GM21786 (cell line): Measurements from ENCODE around the gene ZNF660.
"Not testable (repeated sequence)": the region's sequence is repeated elsewhere in the genome, so short reads cannot be mapped to it uniquely, and the experiment has no call there.

ENCODE experiments used
- ATAC-seq: cut with Tn5 transposase; IDR thresholded peaks from one replicate; pipeline ENCODE4 v1.9.1; 2021; ENCODE audit not compliant: unreplicated experiment

The ZNF660 gene

DNA sequence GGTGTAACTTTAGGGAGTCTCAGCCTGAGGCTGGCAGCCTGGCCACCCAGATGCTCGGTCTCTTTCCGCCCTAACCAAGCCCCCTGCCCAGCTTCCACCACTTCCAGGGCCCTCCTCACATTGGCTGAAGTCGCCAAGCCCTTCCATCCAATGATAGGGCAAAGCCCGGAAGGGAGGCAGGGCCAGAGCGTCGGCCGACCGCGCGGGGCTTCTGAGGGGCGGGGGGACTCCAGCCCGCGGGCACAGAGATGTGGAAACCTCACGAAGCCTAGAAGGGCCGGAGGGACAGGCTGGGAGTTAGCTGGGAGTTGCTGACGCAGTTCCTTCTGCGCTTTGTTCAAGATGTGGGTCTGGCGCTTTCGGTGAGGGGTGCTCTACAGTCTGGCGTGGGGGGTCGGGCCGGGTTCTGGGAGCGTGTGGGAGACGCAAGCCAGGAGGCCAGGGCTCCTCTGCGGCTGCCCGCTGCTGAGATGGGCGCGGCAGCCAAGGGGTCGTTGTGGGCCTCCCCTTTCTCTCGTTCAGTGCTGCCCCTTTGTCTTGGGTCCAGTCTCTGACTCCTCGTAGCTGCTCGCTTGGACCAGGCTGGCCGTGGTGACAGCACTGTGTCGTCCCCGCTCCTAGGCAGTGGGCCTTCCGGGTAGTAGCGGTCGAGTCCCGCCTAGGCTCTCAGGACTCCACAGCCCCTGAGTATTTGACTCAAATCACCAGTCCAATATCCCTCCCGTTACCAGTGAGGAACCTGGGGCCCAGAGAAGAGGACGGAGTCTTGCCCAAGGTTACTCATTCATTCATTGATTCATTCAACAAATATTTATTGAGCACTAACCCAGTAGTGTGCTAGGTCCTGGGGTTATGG lies at the start of gene ZNF660:
TSS of gene ZNF660 (plus strand) at position 319 of the 856 bp plus-strand sequence. CDS start 9,230 bp downstream, outside the sequence.
- ATAC-seq, result peak; percentile 86

DNA sequence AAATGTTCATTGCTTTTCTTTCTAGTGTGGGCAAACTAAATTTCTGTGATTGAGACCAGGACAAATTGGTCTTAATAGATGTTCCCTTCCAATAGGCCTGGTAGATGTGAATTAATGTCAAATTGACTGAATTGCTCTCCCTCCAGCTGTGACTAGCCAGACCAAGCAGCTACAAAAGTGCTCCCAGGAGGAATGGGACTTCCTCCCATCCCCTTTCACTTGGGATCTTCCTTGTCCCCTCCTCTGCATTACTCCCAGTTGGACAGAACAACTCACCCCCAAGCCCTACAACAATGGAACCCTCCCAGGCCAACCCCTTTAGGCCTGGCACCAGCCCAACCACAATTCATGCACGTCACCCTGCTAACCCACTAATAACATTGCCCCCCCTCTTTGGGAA lies 49.4 kb upstream of the ZNF660 start:
- no peak for ATAC-seq

DNA sequence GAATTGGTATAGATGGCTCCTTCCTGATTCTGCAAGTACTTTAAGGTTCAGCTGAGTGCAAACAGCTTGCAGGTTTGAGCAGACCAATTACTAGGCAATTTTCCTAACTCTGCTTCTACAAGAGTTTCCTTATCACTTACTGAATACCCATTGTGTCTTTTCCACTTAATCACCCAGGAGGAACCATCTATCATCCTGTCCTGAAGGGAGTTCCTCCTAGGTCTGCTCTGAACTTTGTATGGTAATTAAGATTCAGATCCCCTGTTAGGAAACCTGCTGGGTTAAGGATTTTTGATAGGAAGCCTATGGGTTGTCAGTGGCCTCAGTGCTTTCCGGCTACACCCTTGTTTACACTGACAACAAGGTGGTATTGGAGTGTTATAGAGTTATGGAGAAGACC lies 40.0 kb upstream of the ZNF660 start:
- not testable (repeated sequence) for ATAC-seq

DNA sequence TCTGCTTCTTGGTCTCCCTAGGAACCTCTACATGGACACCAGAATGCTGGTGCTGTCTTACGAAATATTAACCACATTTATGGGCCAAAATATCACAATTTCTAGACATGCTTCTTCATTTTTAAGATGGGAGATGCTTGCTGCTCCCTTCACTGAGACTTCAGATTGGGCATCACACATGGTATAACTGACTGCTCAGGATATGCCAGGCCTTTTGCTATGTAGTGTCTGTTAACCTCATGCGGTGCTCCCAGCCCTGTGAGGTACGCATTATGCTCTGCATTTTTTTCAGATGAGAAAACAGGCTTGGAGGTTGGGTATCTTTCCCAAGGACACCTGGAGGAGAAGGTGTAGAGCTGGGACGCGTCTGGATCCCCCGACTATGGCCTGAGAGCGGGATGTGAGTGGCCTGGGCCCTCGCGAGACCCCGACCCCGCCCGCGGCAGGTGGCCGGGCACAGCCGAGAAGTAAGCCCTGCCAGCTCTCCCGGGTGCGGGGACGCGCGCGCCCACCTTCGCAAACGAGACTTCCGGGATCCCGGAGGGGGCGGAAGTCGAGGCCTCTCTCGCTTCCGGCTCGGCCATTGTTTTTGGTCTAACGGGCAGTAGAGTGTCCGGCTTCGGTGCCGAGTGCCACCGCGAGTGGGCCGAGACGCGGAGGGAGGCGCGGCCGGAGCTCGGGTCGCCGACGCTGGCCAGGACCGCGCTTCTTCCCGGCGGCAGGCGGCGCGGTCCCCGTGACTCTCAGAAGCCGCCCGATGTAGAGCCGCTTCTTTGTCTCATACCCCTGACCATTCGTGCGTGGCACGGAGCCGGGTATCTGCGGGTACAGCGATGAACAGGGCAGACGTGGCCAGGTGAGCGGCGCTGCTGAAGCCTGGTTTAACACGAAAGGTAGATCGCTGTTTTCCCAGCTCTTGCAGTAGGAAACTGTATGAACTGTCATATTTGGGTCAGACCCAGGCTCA lies 29.9 kb upstream of the ZNF660 start, which contains the start of gene ZKSCAN7:
TSS of gene ZKSCAN7 (plus strand) at position 568 of the 967 bp plus-strand sequence. CDS start 1,855 bp downstream, outside the sequence.
- peak; percentile 62 for ATAC-seq

DNA sequence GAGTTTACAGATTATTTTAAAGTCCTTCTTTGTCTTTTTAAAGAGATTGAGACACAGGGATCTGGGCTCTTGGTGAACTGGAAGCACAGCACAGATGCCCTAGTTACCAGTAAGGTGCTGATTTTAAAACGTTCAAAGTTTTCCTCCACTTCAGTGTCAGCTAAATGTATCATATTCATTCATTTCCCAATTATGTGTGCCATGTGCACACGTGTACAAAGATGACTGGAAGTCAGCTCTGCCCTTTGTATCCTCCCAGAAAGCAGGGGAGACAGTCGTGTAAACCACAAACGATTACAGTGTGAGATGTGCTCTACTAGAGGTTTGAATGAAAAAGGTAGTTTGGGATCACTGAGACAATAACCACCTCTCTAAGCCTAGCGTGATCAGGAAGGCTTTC lies 29.0 kb upstream of the ZNF660 start:
- ATAC-seq, result no peak

GRCh38 chr3:44557074-44557473 lies 27.7 kb upstream of the ZNF660 start:
- no peak for ATAC-seq

GRCh38 chr3:44561076-44561475 lies 23.7 kb upstream of the ZNF660 start:
- no peak for ATAC-seq

DNA sequence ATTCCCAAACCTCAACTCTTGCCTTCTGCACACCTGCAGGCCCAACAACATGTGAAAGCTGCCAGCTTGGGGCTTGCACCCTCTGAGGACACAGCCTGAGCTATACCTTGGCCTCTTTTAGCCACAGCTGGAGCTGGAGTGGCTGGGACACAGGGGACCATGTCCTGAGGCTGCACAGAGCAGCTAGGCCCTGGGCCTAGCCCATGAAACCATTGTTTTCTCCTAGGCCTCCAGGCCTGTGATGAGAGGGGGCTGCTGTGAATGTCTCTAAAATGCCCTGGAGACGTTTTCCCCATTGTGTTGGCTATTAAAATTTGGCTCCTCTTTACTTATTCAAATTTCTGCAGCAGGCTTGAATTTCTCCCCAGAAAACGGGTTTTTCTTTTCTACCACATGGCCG lies 22.6 kb upstream of the ZNF660 start:
- no peak for ATAC-seq

DNA sequence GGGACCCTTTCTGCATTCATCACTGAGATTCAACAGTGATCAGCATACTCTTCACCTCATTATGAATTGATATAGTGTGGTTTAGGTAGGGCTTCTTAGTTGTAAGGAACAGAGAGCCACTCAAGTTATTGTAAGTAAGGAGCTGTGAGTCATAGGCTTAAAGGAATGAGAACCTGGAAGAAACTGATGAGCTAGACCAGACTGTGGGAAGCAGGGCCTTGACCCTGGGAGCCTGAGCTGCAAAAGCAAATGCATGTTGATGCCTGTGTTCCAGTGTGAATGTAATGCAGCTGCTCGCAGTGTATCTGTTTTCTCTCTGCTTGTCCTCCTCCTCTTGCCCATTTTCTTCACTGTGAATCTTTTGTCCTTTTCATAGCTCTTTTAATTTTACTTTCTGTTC lies 16.2 kb upstream of the ZNF660 start:
- no peak for ATAC-seq

DNA sequence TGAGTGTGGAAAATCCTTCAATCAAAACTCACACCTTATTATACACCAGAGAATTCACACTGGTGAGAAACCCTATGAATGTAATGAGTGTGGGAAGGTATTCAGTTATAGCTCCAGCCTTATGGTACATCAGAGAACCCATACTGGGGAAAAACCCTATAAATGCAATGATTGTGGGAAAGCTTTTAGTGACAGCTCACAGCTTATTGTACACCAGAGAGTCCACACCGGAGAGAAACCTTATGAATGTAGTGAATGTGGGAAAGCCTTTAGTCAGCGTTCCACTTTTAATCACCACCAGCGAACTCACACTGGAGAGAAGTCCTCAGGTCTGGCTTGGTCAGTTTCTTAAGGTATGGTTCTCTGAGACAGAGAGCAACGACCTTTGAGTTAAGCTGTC lies 13.7 kb upstream of the ZNF660 start:
- ATAC-seq, result no peak

DNA sequence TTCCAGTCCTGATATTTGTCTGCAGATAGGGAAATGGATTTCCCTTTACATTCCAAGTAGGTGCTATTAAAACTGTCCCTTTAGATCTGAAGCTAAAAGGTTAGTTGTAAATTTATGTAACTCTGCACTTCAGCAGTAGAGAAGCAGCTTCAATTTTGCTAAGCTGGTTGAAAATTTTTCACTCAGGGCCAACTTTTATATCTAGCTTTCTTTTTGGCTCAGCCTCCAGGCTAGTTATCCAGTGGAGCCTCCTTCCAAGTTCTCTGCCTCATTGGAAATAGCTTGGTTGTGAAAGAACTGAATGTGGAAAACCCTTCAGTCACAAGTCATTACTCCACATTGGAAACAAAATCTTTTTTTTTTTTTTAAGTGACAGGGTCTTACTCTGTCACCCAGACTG lies 8.2 kb upstream of the ZNF660 start:
- ATAC-seq, result no peak

DNA sequence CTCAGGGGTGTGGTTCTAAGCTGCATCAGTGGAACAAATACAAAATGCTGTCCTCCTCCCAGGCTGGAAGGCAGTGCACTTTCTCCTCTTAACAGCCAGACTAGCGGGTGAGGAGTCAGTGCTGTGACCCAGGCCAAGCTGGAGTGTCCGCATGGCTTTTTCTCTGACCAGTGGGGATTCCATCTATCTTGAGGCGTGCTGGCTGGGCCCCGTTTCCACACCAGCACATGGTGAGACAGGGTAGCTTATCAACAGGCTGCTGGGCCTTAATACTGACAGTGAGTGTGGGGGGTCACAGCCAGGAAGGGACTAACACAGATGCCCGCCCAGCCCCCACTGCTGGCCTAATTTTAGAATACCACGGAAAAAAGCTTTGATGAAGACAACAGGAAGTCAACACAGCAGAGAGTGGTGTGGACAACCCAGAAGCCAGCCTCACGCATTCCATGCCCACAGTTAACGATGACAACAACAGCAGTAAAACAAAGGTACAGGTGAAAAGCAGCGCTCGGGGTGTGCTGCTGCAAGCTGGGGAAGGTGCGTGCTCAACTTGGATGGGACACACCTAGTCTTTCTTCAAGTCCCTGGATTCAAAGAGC lies 7.3 kb upstream of the ZNF660 start:
- ATAC-seq, result not testable (repeated sequence)

- not testable (repeated sequence) for ATAC-seq
Measured at GRCh38 chr3:44578316-44578715, 6.4 kb upstream of the ZNF660 start.

GRCh38 chr3:44578924-44579515 lies 5.7 kb upstream of the ZNF660 start:
- not testable (repeated sequence) for ATAC-seq

DNA sequence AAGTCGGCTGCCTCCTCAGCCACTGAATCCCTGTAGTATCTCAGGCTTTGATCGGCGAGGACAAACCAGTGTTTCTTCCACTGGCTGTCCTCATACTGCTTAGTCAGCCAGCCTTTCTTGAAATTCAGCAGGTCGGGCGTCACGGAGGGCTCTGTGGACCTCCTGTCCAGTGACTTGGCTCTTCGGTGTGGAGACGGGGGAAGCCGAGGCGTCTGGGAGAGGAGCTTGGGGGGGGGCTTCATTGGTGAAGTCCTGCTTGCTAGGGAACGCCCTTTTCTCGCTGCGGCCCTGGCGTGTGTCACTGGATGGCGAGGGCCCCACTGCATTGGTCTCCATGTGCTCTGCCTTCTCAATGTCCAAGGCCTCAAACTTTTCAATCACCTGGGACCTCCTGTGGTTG lies 5.0 kb upstream of the ZNF660 start:
- not testable (repeated sequence) for ATAC-seq

GRCh38 chr3:44580971-44581370 lies 3.8 kb upstream of the ZNF660 start:
- ATAC-seq, result not testable (repeated sequence)

DNA sequence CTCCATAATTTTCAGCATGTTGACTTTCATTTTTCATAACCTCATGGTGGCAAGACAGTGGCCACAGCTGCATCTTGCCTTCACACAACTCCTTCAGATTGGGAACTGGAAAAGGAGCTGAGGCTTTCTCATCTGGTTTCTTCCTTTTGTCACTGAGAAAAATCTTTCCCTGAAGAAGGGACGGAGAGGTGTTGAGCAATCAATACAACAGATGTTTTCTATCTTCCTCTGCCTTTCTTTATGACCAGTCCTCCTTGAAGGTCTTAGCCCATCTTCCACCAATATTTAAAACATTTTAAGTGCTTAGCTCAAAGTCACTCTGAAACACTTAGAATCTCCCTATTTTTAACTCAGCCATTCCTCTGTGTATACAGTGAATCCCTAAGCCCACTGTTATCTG lies 11.9 kb downstream of the ZNF660 start:
- ATAC-seq, result no peak

GRCh38 chr3:44601749-44602148 lies 17.0 kb downstream of the ZNF660 start:
- ATAC-seq, result no peak

DNA sequence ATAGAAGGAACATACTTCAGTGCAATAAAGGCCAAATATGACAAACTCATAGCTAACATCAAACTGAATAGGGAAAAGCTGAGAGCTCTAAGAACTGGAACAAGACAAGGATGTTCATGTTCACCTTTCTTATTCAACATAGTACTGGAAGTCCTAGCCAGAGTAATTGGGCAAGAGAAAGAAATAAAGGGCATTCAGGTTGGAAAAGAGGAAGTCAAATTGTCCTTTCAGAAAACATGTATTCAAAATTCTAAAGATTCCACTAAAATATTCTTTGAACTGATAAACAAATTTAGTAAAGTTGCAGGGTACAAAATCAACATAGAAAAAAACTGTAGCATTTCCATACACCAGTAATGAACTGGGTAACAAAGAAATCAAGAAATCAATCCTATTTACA lies 27.9 kb downstream of the ZNF660 start:
- no peak for ATAC-seq

GRCh38 chr3:44624749-44625480 lies 40.2 kb downstream of the ZNF660 start, which contains the start of gene ZNF197:
ZNF197 (plus strand) TSS chr3:44625036; CDS start chr3:44629155, 4,119 bp downstream.
- ATAC-seq, result peak; percentile 95
